Cardiac muscle cell (in vitro differentiated cells and primary cell): Measurements from ENCODE around the gene ATOH1. TPM values are rescaled to one million over a fixed set of nuclear protein-coding genes. Genes with fewer than 3 reads are reported as not detected.
A peak's percentile ranks its signal among the peaks of the same experiment; 100 is the strongest.

Source experiments
- DNase-seq, 2 donors: peaks; one replicate each; pipeline versions ENCODE4 v3.0.0 to v3.0.0-alpha.2; 2010 to 2017; ENCODE audit warnings: low read depth in 1 of 2, low spot score in 1 of 2
- H3K27ac ChIP-seq: fragments of 200-600 bp; sonication (generic); 2 replicates; pipeline ENCODE4 v1.5.1; 2016
- H3K27me3 ChIP-seq: fragments of 200-600 bp; sonication (generic); 2 replicates; pipeline ENCODE4 v1.6.0; 2016; ENCODE audit warnings: control low read depth
- H3K36me3 ChIP-seq: fragments of 200-600 bp; sonication (generic); 2 replicates; pipeline ENCODE4 v1.5.1; 2016; ENCODE audit warnings: control low read depth
- H3K4me1 ChIP-seq: fragments of 200-600 bp; sonication (generic); 2 replicates; pipeline ENCODE4 v1.8.1; 2017; ENCODE audit warnings: low read depth, mild to moderate bottlenecking, mixed run types
- H3K4me3 ChIP-seq: fragments of 200-600 bp; sonication (generic); 2 replicates; pipeline ENCODE4 v1.5.1; 2016; ENCODE audit warnings: mild to moderate bottlenecking
- H3K9me3 ChIP-seq: fragments of 200-600 bp; sonication (generic); 2 replicates; pipeline ENCODE4 v1.5.1; 2017; ENCODE audit warnings: low read depth, mild to moderate bottlenecking, control low read depth
- polyA plus RNA-seq: library from polyadenylated mRNA; unstranded; fragments of >200 nt; fragmentation: Nextera tagmentation; extraction: Ambion mirVana; gene quantifications from 2 replicates; pipeline ENCODE4 v1.2.1, GENCODE V29; 2016
- total RNA-seq: library from RNA; depleted of rRNA; stranded (reverse); fragments of >200 nt; gene quantifications from 2 replicates; pipeline ENCODE4 v1.2.3, GENCODE V29; 2016
- TF ChIP-seq, protein P1 (sequence below): IDR thresholded peaks from 2 replicates; pipeline ENCODE4 v1.5.1; 2012; ENCODE audit warnings: low read depth, mild to moderate bottlenecking, low read length

ATOH1 gene
- total and polyA plus RNA-seq, 2 experiments from 2014 or later, result not detected

DNA sequence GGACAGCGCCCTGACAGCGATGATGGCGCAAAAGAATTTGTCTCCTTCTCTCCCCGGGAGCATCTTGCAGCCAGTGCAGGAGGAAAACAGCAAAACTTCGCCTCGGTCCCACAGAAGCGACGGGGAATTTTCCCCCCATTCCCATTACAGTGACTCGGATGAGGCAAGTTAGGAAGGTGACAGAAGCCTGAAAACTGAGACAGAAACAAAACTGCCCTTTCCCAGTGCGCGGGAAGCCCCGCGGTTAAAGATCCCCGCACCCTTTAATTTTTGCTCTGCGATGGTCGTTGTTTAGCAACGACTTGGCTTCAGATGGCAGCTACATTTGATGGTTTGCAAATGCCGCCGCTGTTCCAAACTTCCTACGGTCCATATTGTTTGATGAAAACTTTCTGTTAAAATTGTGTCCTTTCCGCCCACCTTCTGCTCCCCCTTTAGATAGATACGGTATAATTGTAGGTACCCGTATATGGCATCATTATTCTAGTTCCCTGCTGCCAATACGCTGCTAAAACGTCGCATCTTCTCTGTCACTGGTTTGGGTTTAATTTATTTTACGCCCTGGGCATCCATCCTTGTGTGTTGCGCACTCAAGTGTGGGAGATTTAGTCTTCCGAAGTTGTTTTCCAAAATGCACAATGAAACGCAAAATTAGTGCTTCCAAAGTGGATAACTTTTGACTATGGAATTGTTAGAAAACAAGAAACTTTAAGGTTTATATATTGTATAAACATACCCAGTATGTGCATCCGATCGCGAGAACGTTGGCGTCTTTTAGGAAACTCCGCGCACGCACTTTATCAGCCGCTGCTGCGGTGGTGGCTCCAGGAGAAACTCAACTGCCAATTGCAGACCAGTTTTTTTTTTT lies 1.5 kb downstream of the ATOH1 start:
- no peaks in the 10 kb centered on the region for H3K9me3 ChIP-seq
- TF ChIP-seq, protein P1, sequence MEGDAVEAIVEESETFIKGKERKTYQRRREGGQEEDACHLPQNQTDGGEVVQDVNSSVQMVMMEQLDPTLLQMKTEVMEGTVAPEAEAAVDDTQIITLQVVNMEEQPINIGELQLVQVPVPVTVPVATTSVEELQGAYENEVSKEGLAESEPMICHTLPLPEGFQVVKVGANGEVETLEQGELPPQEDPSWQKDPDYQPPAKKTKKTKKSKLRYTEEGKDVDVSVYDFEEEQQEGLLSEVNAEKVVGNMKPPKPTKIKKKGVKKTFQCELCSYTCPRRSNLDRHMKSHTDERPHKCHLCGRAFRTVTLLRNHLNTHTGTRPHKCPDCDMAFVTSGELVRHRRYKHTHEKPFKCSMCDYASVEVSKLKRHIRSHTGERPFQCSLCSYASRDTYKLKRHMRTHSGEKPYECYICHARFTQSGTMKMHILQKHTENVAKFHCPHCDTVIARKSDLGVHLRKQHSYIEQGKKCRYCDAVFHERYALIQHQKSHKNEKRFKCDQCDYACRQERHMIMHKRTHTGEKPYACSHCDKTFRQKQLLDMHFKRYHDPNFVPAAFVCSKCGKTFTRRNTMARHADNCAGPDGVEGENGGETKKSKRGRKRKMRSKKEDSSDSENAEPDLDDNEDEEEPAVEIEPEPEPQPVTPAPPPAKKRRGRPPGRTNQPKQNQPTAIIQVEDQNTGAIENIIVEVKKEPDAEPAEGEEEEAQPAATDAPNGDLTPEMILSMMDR, result no peak
- H3K4me3 ChIP-seq, result peak overlapping the region; percentile 37
- H3K27me3 ChIP-seq, result peaks cover 100% of the 10 kb centered on the region
- H3K4me1 ChIP-seq, result peaks cover 13% of the 10 kb centered on the region
- no peak overlapping the region for H3K27ac ChIP-seq
- peak in 1 of 2 donors; percentile 18 for DNase-seq
- H3K36me3 ChIP-seq, result no peaks in the 10 kb centered on the region

DNA sequence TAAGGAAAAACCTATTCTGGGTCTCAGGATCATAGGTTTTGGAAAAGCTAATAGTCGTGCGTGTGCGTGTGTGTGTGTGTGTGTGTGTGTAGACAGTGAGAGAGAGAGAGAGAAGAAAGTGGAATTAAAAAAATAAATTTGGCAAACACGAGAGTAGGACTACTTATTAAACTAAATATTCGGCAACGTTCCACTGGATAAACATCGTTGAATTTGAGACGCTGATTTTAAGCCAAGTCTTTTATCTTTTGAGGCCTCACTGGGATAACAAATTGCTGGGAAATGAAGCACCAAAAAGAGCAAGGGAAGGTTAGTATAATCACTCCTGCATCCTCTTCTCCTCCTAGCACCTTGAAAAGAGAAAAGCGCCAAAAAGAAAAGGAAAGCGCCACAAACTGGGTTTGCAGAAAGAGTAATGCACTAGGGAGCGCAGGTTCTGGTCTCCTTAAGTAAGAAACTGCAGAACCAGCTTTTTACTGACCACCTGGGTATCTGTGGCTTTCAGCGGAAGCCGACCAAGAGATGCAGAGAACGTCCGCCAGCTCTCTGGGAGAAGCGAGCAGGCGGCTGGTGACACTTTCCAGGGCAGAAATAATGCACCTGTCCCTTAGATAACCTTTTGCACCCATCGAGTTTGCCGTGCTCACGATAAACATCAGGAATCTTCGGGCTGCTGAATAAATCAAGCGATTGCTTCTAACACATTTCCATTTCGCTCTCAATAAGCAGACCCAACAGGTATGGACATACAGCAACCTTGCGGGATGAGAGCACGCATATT lies 3.4 kb downstream of the ATOH1 start:
- H3K4me3 ChIP-seq, result no peak overlapping the region

GRCh38 chr4:93834249-93835066 lies 5.9 kb downstream of the ATOH1 start:
- TF ChIP-seq, protein P1, result no peak
- Histone ChIP-seq H3K9me3 (no peaks in the 10 kb centered on the region), H3K4me1 (peaks cover 5% of the 10 kb centered on the region), H3K27me3 (peaks cover 91% of the 10 kb centered on the region), H3K36me3 (no peaks in the 10 kb centered on the region), H3K27ac (no peak overlapping the region), H3K4me3 (peak overlapping the region; percentile 26)
- peak in 1 of 2 donors; percentile 48 for DNase-seq

More for the DNA sequence above, 3.4 kb downstream of the ATOH1 start:
- TF ChIP-seq, protein P1, result no peak
- peaks cover 100% of the 10 kb centered on the region for H3K27me3 ChIP-seq
- peak in 1 of 2 donors; percentile 10 for DNase-seq
- H3K27ac ChIP-seq, result no peak overlapping the region
- no peaks in the 10 kb centered on the region for H3K9me3 ChIP-seq
- H3K36me3 ChIP-seq, result no peaks in the 10 kb centered on the region
- peaks cover 13% of the 10 kb centered on the region for H3K4me1 ChIP-seq

DNA sequence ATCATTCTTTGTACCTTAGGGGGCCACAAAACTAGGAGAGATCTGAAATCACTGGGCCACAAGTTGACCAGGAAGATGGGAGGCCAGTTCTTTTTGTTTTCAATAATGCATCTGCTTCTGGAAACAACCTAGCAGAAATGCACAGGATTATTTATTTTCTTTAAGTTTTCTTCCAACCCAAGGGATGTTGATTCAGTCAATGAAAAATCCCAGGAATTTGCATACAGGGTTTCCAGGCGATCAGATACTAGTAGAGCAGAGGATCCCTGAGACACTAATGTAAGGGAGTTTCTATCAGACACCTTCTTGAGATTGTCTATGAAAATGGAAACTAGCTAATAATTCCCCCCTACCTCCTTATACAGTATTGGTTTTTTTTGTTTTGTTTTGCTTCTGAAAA lies 7.4 kb downstream of the ATOH1 start:
- Histone ChIP-seq H3K27me3 (peaks cover 76% of the 10 kb centered on the region), H3K36me3 (no peaks in the 10 kb centered on the region)

GRCh38 chr4:93839704-93840103 lies 11.2 kb downstream of the ATOH1 start:
- Histone ChIP-seq H3K27me3 (peaks cover 46% of the 10 kb centered on the region), H3K36me3 (no peaks in the 10 kb centered on the region)

More for the DNA sequence above, 7.4 kb downstream of the ATOH1 start:
- DNase-seq, result no peak
- Histone ChIP-seq H3K9me3 (no peaks in the 10 kb centered on the region), H3K27ac (no peak overlapping the region), H3K4me3 (no peak overlapping the region), H3K4me1 (peaks cover 2% of the 10 kb centered on the region)
- TF ChIP-seq, protein P1, result no peak

More at GRCh38 chr4:93839704-93840103, 11.2 kb downstream of the ATOH1 start:
- no peak for DNase-seq
- Histone ChIP-seq H3K4me1 (peaks cover 4% of the 10 kb centered on the region), H3K9me3 (no peaks in the 10 kb centered on the region), H3K27ac (no peak overlapping the region), H3K4me3 (no peak overlapping the region)
- TF ChIP-seq, protein P1, result no peak
